ENCODE results near the gene TMCC2. TPM values are rescaled to one million over a fixed set of nuclear protein-coding genes. Genes with fewer than 3 reads are reported as not detected.

The TMCC2 gene
- total RNA-seq, 2 experiments from 2014 or later: 11.4 to 11.8 TPM

- POLR2A ChIA-PET: no interaction called here
- CTCF ChIA-PET: interaction anchor here (4.6 kb wide), 1 partner anchor 19 kb away, joined by 29 read pairs; no protein-coding TSS in a partner anchor
Measured at GRCh38 chr1:205235951-205236350, 8.2 kb downstream of the TMCC2 start.

GRCh38 chr1:205236526-205236925 is 8.8 kb downstream of the TMCC2 start:
- POLR2A ChIA-PET: no interaction called here

GRCh38 chr1:205236951-205237475 is 9.3 kb downstream of the TMCC2 start:
- ChIA-PET POLR2A (no interaction called here), CTCF (interaction anchor here (4.6 kb wide), 1 partner anchor 18 kb away, joined by 29 read pairs; no protein-coding TSS in a partner anchor)

More at GRCh38 chr1:205236526-205236925, 8.8 kb downstream of the TMCC2 start:
- CTCF ChIA-PET: interaction anchor here (4.6 kb wide), 1 partner anchor 19 kb away, joined by 29 read pairs; no protein-coding TSS in a partner anchor

- ChIA-PET POLR2A (no interaction called here), CTCF (interaction anchor here (1.2 to 4.6 kb wide), 3 partner anchors 9 to 17 kb away, joined by 3 to 29 read pairs (median 3); no protein-coding TSS in a partner anchor)
Measured at GRCh38 chr1:205237526-205238484, 10.1 kb downstream of the TMCC2 start.

GRCh38 chr1:205239078-205239477 is 11.3 kb downstream of the TMCC2 start:
- ChIA-PET CTCF (interaction anchor here (4.6 kb wide), 1 partner anchor 16 kb away, joined by 29 read pairs; no protein-coding TSS in a partner anchor), POLR2A (no interaction called here)

GRCh38 chr1:205240118-205240517 is 12.4 kb downstream of the TMCC2 start:
- ChIA-PET POLR2A (no interaction called here), CTCF (interaction anchor here (1.3 to 4.6 kb wide), 2 partner anchors 15 to 89 kb away, joined by 4 to 29 read pairs; no protein-coding TSS in a partner anchor)

GRCh38 chr1:205240569-205240968 is 12.8 kb downstream of the TMCC2 start:
- ChIA-PET POLR2A (no interaction called here), CTCF (interaction anchor here (1.1 to 4.6 kb wide), 3 partner anchors 14 to 89 kb away, joined by 3 to 29 read pairs (median 4); no protein-coding TSS in a partner anchor)

- ChIA-PET POLR2A (no interaction called here), CTCF (interaction anchor here (1.1 to 1.3 kb wide), 2 partner anchors 15 to 90 kb away, joined by 3 to 4 read pairs; no protein-coding TSS in a partner anchor)
Measured at GRCh38 chr1:205241366-205242030, 13.8 kb downstream of the TMCC2 start.

- POLR2A ChIA-PET: interaction anchor here (1.0 kb wide), 1 partner anchor 121 kb away, joined by 3 read pairs; no protein-coding TSS in a partner anchor
- CTCF ChIA-PET: interaction anchor here (0.8 to 2.1 kb wide), 7 partner anchors 13 to 120 kb away, joined by 3 to 7 read pairs (median 3); partner anchors contain the start of gene TMCC2
Measured at GRCh38 chr1:205243350-205244191, 15.8 kb downstream of the TMCC2 start.

GRCh38 chr1:205244384-205244783 is 16.6 kb downstream of the TMCC2 start:
- ChIA-PET POLR2A (no interaction called here), CTCF (interaction anchor here (0.8 to 2.1 kb wide), 6 partner anchors 12 to 121 kb away, joined by 3 to 7 read pairs (median 4); partner anchors contain the start of gene TMCC2)

- ChIA-PET POLR2A (no interaction called here), CTCF (interaction anchor here (1.3 kb wide), 1 partner anchor 12 kb away, joined by 3 read pairs; no protein-coding TSS in a partner anchor)
Measured at GRCh38 chr1:205245096-205245495, 17.4 kb downstream of the TMCC2 start.

GRCh38 chr1:205246351-205247119 is 18.8 kb downstream of the TMCC2 start:
- ChIA-PET POLR2A (no interaction called here), CTCF (interaction anchor here (0.8 to 1.7 kb wide), 3 partner anchors 8 to 17 kb away, joined by 3 to 8 read pairs (median 3); no protein-coding TSS in a partner anchor)

- ChIA-PET POLR2A (no interaction called here), CTCF (interaction anchor here (0.8 to 1.7 kb wide), 3 partner anchors 8 to 17 kb away, joined by 3 to 8 read pairs (median 3); no protein-coding TSS in a partner anchor)
Measured at GRCh38 chr1:205247130-205247921, 19.6 kb downstream of the TMCC2 start.

- ChIA-PET POLR2A (no interaction called here), CTCF (interaction anchor here (1.3 kb wide), 1 partner anchor 19 kb away, joined by 4 read pairs; no protein-coding TSS in a partner anchor)
Measured at GRCh38 chr1:205248793-205249601, 21.3 kb downstream of the TMCC2 start.

GRCh38 chr1:205249651-205250050 is 21.9 kb downstream of the TMCC2 start:
- ChIA-PET CTCF (interaction anchor here (1.3 kb wide), 1 partner anchor 20 kb away, joined by 4 read pairs; no protein-coding TSS in a partner anchor), POLR2A (no interaction called here)

GRCh38 chr1:205250699-205251098 is 23.0 kb downstream of the TMCC2 start:
- ChIA-PET CTCF (interaction anchor here (1.1 to 2.6 kb wide), 3 partner anchors 12 to 23 kb away, joined by 3 to 8 read pairs (median 4); no protein-coding TSS in a partner anchor), POLR2A (no interaction called here)

Data from activated CD8-positive, alpha-beta memory T cell treated with anti-CD3 and anti-CD28 coated beads for 36 hours (primary cell).